GM19438 (cell line): ENCODE measurements around the gene STIM2.
"Not testable (repeated sequence)": the region's sequence is repeated elsewhere in the genome, so short reads cannot be mapped to it uniquely, and the experiment has no call there.

Source experiments
- ATAC-seq: cut with Tn5 transposase; IDR thresholded peaks from one replicate; pipeline ENCODE4 v1.9.1; 2021; ENCODE audit warnings: low read depth; ENCODE audit not compliant: unreplicated experiment

STIM2 gene

GRCh38 chr4:27020603-27021002, 160.0 kb downstream of the STIM2 start:
- no peak for ATAC-seq

- ATAC-seq = no peak
Observed at GRCh38 chr4:27022963-27023362, 162.3 kb downstream of the STIM2 start.

DNA sequence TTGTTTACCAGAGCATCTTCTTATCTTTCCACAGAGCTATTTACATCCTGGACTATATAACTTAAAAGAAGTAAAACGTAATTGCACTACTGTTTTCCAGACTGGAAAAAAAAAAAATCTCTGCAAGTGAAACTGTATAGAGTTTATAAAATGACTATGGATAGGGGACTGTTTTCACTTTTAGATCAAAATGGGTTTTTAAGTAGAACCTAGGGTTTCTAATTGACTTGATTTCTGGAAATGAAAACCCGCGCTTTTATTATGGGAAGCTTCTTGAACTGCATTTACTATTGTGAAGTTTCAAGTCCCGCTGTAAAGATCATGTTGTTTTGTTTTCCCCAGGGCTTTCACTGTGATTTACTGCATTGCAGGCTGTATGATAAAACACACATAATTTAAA, 162.7 kb downstream of the STIM2 start:
- ATAC-seq = no peak

- no peak for ATAC-seq
Observed at GRCh38 chr4:27024805-27025204, 164.2 kb downstream of the STIM2 start.

- ATAC-seq = no peak
Observed at GRCh38 chr4:27027428-27027827, 166.8 kb downstream of the STIM2 start.

DNA sequence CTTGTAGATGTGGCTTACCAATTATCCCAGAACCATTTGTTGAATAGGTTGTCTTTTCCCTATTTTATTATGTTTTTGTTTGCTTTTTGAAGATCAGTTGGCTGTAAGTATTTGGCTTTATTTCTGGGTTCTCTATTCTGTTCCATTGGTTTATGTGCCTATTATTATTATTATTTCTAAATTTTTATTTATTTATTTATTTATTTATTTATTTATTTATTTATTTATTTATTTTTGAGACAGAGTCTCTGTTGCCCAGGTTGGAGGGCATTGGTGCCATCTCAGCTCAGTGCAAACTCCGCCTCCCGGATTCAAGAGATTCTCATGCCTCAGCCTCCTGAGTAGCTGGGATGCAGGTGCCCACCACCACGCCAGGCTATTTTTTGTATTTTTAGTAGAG, 174.5 kb downstream of the STIM2 start:
- not testable (repeated sequence) for ATAC-seq

DNA sequence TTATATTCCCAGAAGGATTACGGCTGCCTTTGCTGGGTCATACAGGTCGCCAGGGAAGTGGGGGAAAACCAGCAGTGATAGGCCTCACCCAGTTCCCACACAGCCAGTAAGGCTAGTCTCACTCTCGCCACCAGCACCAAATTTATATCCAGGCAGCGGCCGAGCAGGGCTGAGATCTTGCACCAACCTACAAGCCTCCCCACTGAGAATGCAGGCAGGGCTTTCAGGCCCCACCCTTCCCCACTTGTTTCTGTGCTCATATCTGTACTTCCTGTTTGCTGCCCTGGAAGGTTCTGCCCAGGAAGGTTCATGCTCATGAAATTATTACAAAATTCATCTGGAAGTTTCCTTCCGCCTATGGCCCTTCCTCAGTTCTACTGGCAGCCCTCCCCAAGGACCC, 179.7 kb downstream of the STIM2 start:
- ATAC-seq = no peak

GRCh38 chr4:27042411-27042810, 181.8 kb downstream of the STIM2 start:
- ATAC-seq = no peak

DNA sequence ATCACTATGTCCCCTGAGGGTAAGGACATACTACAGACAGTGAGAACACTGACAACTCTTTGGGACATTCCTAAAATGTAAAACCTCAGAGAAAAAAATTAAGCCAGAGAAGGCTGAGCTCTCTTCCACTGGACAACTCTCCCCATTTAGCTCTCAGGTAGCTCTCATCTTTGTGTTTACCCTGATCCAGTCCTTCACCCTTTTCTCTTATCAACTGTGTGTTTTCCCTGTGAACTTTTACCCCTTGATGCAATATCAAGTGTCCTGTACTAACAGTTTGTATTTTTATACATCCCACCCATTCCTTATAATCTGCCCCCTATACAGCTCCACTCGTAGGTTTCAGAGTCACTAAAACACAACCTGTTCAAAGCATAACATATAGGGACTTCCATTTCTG, 182.6 kb downstream of the STIM2 start:
- ATAC-seq = no peak

DNA sequence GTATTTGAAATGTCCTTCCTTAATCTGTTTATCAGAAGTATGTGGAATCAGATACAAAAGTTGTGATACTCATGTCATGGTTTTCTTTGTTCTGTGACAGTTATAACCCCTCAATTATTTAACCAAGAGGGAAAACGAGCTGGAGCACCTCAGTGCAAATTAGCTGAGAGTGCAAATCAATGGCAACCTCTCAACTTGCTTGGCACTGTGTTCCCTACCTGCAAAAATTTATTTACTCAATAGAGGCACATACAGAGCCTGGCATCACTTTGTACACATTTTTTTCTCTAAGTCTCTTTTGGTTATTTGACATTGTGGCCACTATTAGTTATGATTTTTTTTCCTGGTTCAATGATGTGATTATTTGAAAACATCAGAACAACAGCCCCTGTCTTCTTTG, 186.2 kb downstream of the STIM2 start:
- ATAC-seq = no peak

DNA sequence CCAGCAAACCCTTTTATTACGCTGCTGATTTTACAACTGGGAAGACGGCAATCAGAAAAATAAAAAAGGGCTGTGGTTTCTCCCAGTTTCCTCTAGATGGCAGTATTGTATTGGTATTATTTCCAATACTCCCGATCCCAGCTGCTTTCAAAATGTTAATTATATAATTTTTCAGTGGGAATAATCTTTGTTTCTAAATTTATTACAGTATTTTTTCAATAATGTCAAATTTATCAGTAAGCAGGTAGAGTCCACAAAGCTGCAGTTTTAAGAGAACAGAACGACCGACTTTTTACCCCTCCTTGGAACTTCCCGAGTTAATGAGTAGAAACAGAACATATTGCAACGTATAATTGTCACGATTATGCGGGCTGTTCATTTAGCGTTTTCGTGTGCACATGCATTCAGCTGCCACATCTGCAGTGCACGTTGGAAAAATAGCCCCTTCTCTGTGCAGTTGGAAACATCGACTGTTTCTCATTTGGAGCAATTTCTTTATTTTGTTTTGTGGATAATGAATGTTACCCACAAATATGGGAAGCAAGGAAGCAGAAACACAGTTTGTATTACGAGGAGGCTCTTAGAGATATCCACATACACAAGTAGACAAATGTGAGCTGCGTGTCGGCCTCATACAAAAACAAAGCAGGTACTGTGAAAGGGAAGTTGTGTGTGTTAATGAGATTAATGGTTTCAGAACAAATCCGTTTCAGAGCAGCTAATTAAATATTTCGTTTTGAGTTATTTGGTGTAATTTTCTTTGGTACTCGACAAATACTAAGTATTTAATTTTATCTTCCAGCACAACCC, 188.0 kb downstream of the STIM2 start:
- no peak for ATAC-seq

- no peak for ATAC-seq
Observed at GRCh38 chr4:27049239-27049829, 188.7 kb downstream of the STIM2 start.

- ATAC-seq = no peak
Observed at GRCh38 chr4:27050731-27051130, 190.1 kb downstream of the STIM2 start.

- no peak for ATAC-seq
Observed at GRCh38 chr4:27055221-27055760, 194.7 kb downstream of the STIM2 start.

DNA sequence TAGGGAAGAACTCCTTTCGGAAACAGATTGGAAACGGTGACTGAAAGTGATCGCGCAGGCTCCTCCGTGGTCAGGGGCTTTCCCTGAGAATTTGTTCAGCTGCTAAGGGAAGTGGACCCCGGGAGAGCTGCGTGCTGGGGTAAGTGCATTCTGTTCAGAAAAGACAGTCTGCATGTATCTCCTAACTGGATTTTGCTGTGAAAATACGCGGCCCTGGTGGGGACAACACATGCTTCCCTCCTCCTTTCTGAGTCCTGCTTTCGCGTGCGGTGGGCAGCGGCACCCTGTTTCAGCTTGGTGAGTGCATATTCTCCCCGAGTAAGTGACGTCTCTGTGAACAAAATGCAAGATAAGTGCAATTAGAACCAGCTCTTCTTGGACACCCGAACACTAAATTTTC, 195.6 kb downstream of the STIM2 start:
- ATAC-seq = no peak

GRCh38 chr4:27057053-27057452, 196.4 kb downstream of the STIM2 start:
- ATAC-seq = no peak

GRCh38 chr4:27057662-27058061, 197.0 kb downstream of the STIM2 start:
- ATAC-seq = no peak

GRCh38 chr4:27058819-27059406, 198.3 kb downstream of the STIM2 start:
- ATAC-seq = no peak

DNA sequence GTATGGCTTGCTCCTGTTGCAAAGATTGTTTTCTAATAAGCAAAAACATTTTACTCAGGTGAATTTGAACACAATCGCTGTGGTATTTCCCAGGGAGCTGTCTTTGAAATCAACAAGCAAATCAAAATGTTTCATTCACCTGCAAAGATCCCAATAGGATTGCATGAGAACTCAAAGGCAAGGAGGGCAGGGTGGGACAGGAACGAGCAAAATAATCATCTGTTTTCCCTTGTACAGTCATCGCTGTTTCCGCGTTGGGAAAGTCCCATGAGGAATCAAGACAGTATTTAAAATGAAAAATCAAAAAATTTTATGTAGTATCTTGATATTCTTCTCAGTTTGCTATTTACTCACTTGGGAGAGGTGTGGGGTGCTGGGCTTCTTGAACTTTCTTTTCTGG, 198.8 kb downstream of the STIM2 start:
- no peak for ATAC-seq

- ATAC-seq = no peak
Observed at GRCh38 chr4:27062256-27062655, 201.6 kb downstream of the STIM2 start.

DNA sequence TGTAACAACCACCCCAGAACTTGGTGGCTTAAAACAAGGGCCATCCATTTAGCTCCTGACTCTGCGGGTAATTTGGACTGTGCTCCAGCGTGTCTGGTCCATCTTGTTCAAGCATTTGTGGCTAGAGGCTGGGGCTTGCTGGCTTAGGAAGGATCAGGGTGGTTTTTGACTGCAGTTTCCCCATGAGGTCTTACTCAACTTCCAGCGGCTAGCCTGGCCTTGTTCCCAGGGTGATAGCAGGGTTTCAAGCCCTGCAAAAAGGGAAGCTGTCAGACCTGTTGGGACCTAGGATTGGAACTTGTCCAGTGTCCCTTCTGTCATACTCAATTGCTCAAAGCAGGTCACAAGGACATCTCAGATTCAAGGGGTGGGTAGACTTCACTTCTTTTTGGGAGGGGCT, 205.9 kb downstream of the STIM2 start:
- ATAC-seq = no peak
